Measurements from ENCODE around the gene NUPR1. TPM values are rescaled to one million over a fixed set of nuclear protein-coding genes. Genes with fewer than 3 reads are reported as not detected.

NUPR1 gene
- polyA plus RNA-seq, 1 of the 3 experiments (the other 2 are of a cell fraction) = 0.61 TPM

DNA sequence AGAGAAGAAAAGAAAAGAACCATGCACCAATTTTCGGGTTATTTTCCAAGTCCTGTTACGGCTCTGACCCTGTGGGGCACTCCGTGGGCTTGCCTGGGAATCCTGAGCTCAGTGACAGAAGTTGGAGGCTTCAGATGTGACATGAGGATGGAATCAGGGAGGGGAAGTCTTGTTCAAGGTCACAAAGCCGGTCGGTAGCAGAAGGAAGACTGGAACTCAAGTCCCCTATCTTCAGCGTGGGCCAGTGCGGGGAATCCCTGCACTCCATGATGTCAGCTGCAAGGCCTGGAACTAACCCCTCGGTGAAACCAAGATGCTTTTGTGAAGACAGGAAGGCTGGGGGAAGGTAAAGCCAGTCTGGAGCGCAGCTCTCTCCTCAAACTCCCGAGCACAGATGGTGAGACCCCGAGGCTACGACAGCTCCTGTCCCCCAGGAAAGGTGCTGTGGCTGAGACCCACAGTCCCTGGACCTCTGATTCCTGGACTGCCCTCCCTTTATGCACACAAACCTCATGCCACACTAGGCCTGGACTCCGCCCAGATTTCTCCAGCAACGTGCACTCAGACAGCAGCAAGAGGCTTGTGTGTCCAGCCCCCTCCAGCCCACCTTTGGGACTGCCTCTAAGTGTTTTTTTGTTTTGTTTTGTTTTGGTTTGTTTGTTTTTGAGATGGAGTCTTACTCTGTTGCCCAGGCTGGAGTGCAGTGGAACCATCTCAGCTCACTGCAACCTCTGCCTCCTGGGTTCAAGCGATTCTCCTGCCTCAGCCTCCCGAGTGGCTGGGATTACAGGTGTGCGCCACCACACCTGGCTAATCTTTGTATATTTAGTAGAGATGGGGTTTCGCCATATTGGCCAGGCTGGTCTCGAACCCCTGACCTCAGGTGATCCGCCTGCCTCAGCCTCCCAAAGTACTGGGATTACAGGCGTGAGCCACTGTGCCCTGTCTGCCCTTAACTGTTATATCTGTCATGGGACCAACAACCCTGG, 26.7 kb downstream of the NUPR1 start:
- H3F3A ChIP-seq (replicated peaks; ENCODE audit: insufficient read depth) = no peaks in the 10 kb centered on the region
- no peak overlapping the region for H3K27ac ChIP-seq (ENCODE audit: low read depth in 2 of 2, low read length in 1 of 2)
- no peaks in the 10 kb centered on the region for H3K27me3 ChIP-seq (ENCODE audit: insufficient read depth)
- H3K4me1 ChIP-seq (ENCODE audit: control insufficient read depth in 1 of 2, insufficient read depth in 2 of 2, low read depth in 1 of 2, low read length in 1 of 2) = no peaks in the 10 kb centered on the region
- no peaks in the 10 kb centered on the region for H3K9me2 ChIP-seq
- POLR2A ChIA-PET = no interaction called here
- H3K9me3 ChIP-seq = no peaks in the 10 kb centered on the region
- CTCF ChIA-PET = no interaction called here
- no peak for DNase-seq
- H3K79me2 ChIP-seq (ENCODE audit: insufficient read depth) = no peaks in the 10 kb centered on the region
- H2AFZ ChIP-seq (ENCODE audit: low read depth) = no peak overlapping the region
- TF ChIP-seq, protein P1, sequence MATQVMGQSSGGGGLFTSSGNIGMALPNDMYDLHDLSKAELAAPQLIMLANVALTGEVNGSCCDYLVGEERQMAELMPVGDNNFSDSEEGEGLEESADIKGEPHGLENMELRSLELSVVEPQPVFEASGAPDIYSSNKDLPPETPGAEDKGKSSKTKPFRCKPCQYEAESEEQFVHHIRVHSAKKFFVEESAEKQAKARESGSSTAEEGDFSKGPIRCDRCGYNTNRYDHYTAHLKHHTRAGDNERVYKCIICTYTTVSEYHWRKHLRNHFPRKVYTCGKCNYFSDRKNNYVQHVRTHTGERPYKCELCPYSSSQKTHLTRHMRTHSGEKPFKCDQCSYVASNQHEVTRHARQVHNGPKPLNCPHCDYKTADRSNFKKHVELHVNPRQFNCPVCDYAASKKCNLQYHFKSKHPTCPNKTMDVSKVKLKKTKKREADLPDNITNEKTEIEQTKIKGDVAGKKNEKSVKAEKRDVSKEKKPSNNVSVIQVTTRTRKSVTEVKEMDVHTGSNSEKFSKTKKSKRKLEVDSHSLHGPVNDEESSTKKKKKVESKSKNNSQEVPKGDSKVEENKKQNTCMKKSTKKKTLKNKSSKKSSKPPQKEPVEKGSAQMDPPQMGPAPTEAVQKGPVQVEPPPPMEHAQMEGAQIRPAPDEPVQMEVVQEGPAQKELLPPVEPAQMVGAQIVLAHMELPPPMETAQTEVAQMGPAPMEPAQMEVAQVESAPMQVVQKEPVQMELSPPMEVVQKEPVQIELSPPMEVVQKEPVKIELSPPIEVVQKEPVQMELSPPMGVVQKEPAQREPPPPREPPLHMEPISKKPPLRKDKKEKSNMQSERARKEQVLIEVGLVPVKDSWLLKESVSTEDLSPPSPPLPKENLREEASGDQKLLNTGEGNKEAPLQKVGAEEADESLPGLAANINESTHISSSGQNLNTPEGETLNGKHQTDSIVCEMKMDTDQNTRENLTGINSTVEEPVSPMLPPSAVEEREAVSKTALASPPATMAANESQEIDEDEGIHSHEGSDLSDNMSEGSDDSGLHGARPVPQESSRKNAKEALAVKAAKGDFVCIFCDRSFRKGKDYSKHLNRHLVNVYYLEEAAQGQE (IDR thresholded peaks at IDR 0.05; ENCODE audit: low read depth, low read length) = no peak
- TF ChIP-seq MEF2A (IDR thresholded peaks at IDR 0.05; ENCODE audit: borderline replicate concordance, low read depth) = no peak
- no peak for TF ChIP-seq RFX5 (IDR thresholded peaks at IDR 0.05; ENCODE audit: low read length)
- TF ChIP-seq TEAD4 (IDR thresholded peaks at IDR 0.05; ENCODE audit: borderline replicate concordance, insufficient read depth) = no peak
- TF ChIP-seq, protein P2, sequence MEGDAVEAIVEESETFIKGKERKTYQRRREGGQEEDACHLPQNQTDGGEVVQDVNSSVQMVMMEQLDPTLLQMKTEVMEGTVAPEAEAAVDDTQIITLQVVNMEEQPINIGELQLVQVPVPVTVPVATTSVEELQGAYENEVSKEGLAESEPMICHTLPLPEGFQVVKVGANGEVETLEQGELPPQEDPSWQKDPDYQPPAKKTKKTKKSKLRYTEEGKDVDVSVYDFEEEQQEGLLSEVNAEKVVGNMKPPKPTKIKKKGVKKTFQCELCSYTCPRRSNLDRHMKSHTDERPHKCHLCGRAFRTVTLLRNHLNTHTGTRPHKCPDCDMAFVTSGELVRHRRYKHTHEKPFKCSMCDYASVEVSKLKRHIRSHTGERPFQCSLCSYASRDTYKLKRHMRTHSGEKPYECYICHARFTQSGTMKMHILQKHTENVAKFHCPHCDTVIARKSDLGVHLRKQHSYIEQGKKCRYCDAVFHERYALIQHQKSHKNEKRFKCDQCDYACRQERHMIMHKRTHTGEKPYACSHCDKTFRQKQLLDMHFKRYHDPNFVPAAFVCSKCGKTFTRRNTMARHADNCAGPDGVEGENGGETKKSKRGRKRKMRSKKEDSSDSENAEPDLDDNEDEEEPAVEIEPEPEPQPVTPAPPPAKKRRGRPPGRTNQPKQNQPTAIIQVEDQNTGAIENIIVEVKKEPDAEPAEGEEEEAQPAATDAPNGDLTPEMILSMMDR (IDR thresholded peaks at IDR 0.05) = no peak
- H3K36me3 ChIP-seq (replicated peaks in 1 of 2; ENCODE audit: control insufficient read depth in 1 of 2, insufficient read depth in 2 of 2, low read length in 1 of 2) = no peaks in the 10 kb centered on the region
- H3K4me3 ChIP-seq (ENCODE audit: low read depth in 2 of 2, low read length in 1 of 2) = no peak overlapping the region
- 84% methylated on average over 19 of the region's 21 CpGs for WGBS (ENCODE audit: low lambda C conversion rate)
- no peak overlapping the region for H3K4me2 ChIP-seq
- no peak overlapping the region for H3K9ac ChIP-seq
- no peaks in the 10 kb centered on the region for H4K20me1 ChIP-seq (ENCODE audit: insufficient read depth)

- WGBS (ENCODE audit: low lambda C conversion rate) = 74% methylated on average over 3 of the region's 3 CpGs
- Histone ChIP-seq H3K9ac (no peak overlapping the region), H3F3A (replicated peaks; ENCODE audit: insufficient read depth) (no peaks in the 10 kb centered on the region), H3K79me2 (ENCODE audit: insufficient read depth) (no peaks in the 10 kb centered on the region), H3K4me1 (ENCODE audit: control insufficient read depth in 1 of 2, insufficient read depth in 2 of 2, low read depth in 1 of 2, low read length in 1 of 2) (no peaks in the 10 kb centered on the region), H3K27me3 (ENCODE audit: insufficient read depth) (no peaks in the 10 kb centered on the region), H3K36me3 (replicated peaks in 1 of 2; ENCODE audit: control insufficient read depth in 1 of 2, insufficient read depth in 2 of 2, low read length in 1 of 2) (no peaks in the 10 kb centered on the region), H3K27ac (ENCODE audit: low read depth in 2 of 2, low read length in 1 of 2) (no peak overlapping the region), H3K4me3 (ENCODE audit: low read depth in 2 of 2, low read length in 1 of 2) (no peak overlapping the region), H3K4me2 (no peak overlapping the region), H2AFZ (ENCODE audit: low read depth) (no peak overlapping the region), H3K9me2 (no peaks in the 10 kb centered on the region), H4K20me1 (ENCODE audit: insufficient read depth) (no peaks in the 10 kb centered on the region), H3K9me3 (no peaks in the 10 kb centered on the region)
- DNase-seq = no peak
- TF ChIP-seq FOSL2 (IDR thresholded peaks at IDR 0.05; ENCODE audit: borderline replicate concordance, low read depth) (no peak), RFX5 (IDR thresholded peaks at IDR 0.05; ENCODE audit: low read length) (no peak), POLR2AphosphoS5 (IDR thresholded peaks at IDR 0.05; ENCODE audit: low read depth, low read length) (no peak), GATA2 (CRISPR knock-in tag; IDR thresholded peaks at IDR 0.05) (no peak), SMC3 (IDR thresholded peaks at IDR 0.05; ENCODE audit: low read depth, low read length) (no peak), CHD2 (IDR thresholded peaks at IDR 0.05; ENCODE audit: low read length, partially characterized antibody) (no peak), RAD21 (IDR thresholded peaks at IDR 0.05; ENCODE audit: low read length) (no peak), YY1 (IDR thresholded peaks at IDR 0.05; ENCODE audit: low read depth) (no peak), RCOR1 (IDR thresholded peaks at IDR 0.05; ENCODE audit: low read length) (no peak), SIN3A (IDR thresholded peaks at IDR 0.05; ENCODE audit: borderline replicate concordance, low read depth, low read length) (no peak), USF1 (IDR thresholded peaks at IDR 0.05; ENCODE audit: borderline replicate concordance, low read depth) (no peak)
- TF ChIP-seq, protein P3, sequence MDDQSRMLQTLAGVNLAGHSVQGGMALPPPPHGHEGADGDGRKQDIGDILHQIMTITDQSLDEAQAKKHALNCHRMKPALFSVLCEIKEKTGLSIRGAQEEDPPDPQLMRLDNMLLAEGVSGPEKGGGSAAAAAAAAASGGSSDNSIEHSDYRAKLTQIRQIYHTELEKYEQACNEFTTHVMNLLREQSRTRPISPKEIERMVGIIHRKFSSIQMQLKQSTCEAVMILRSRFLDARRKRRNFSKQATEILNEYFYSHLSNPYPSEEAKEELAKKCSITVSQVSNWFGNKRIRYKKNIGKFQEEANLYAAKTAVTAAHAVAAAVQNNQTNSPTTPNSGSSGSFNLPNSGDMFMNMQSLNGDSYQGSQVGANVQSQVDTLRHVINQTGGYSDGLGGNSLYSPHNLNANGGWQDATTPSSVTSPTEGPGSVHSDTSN (IDR thresholded peaks at IDR 0.05) = no peak
- TF ChIP-seq, protein P4, sequence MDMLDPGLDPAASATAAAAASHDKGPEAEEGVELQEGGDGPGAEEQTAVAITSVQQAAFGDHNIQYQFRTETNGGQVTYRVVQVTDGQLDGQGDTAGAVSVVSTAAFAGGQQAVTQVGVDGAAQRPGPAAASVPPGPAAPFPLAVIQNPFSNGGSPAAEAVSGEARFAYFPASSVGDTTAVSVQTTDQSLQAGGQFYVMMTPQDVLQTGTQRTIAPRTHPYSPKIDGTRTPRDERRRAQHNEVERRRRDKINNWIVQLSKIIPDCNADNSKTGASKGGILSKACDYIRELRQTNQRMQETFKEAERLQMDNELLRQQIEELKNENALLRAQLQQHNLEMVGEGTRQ (IDR thresholded peaks at IDR 0.05; ENCODE audit: borderline replicate concordance, low read depth, low read length) = no peak
- ChIA-PET CTCF (no interaction called here), POLR2A (no interaction called here)
These were observed 27.7 kb downstream of the NUPR1 start for GRCh38 chr16:28511031-28511430.

Data from SK-N-SH (cell line).